ENCODE data around the gene SEPTIN10. TPM values are rescaled to one million over a fixed set of nuclear protein-coding genes. Genes with fewer than 3 reads are reported as not detected.

The SEPTIN10 gene
- total and polyA plus RNA-seq, 7 donors, result 20.6 to 39.8 (median 32.3) TPM

- Histone ChIP-seq H3K27ac (peak overlapping the region; percentile 97), H3K27me3 (ENCODE audit: insufficient read depth in 3 of 3, low read length in 2 of 3) (no peaks in the 10 kb centered on the region), H3K9me3 (no peaks in the 10 kb centered on the region), H3K4me1 (peaks cover 21% of the 10 kb centered on the region), H3K36me3 (ENCODE audit: insufficient read depth in 1 of 2, low read depth in 1 of 2) (no peaks in the 10 kb centered on the region), H3K4me3 (peak overlapping the region; percentile 77)
- ATAC-seq (peak; percentile 41 to 49 (median 42)), DNase-seq (peak; percentile 77 to 82)
- WGBS, 3 donors, result 1% methylated on average over 54 to 82 of the region's 82 CpGs
- TF ChIP-seq CTCF (IDR thresholded peaks at IDR 0.05), result no peak
- intact Hi-C loops (cut with DNase I), result loop anchor here in 1 of 2 donors (5.0 kb wide), 1 partner anchor 124 kb away; no protein-coding TSS in a partner anchor
These were observed 465 bp downstream of the SEPTIN10 start for GRCh38 chr2:109613081-109613921.

GRCh38 chr2:109611467-109612095 lies 2.2 kb downstream of the SEPTIN10 start:
- H3K4me3 ChIP-seq, result no peak overlapping the region
- intact Hi-C loops (cut with DNase I), result loop anchor here in 1 of 2 donors (5.0 kb wide), 1 partner anchor 126 kb away; no protein-coding TSS in a partner anchor
- no peaks in the 10 kb centered on the region for H3K36me3 ChIP-seq (ENCODE audit: insufficient read depth in 1 of 2, low read depth in 1 of 2)
- H3K9me3 ChIP-seq, result no peaks in the 10 kb centered on the region
- ATAC-seq (no peak), DNase-seq (no peak)
- peaks cover 20% of the 10 kb centered on the region for H3K4me1 ChIP-seq
- 91 to 92% (median 92%) methylated on average over 5 of the region's 5 CpGs for WGBS, 3 donors
- H3K27ac ChIP-seq, result no peak overlapping the region
- no peaks in the 10 kb centered on the region for H3K27me3 ChIP-seq (ENCODE audit: insufficient read depth in 3 of 3, low read length in 2 of 3)
- TF ChIP-seq CTCF (IDR thresholded peaks at IDR 0.05), result peak; percentile 4

GRCh38 chr2:109609352-109610024 lies 4.3 kb downstream of the SEPTIN10 start:
- H3K36me3 ChIP-seq (ENCODE audit: insufficient read depth in 1 of 2, low read depth in 1 of 2), result no peaks in the 10 kb centered on the region
- no peak for ATAC-seq
- no peak for TF ChIP-seq CTCF (IDR thresholded peaks at IDR 0.05)
- WGBS, 3 donors, result 68 to 74% (median 70%) methylated on average over 8 of the region's 8 CpGs
- DNase-seq, result no peak
- peaks cover 5% of the 10 kb centered on the region for H3K4me1 ChIP-seq
- no peaks in the 10 kb centered on the region for H3K9me3 ChIP-seq
- no peak overlapping the region for H3K27ac ChIP-seq
- H3K27me3 ChIP-seq (ENCODE audit: insufficient read depth in 3 of 3, low read length in 2 of 3), result no peaks in the 10 kb centered on the region
- H3K4me3 ChIP-seq, result no peak overlapping the region
- intact Hi-C loops (cut with DNase I), result loop anchor here in 1 of 2 donors (5.0 kb wide), 1 partner anchor 128 kb away; no protein-coding TSS in a partner anchor

GRCh38 chr2:109607766-109608165 lies 6.0 kb downstream of the SEPTIN10 start:
- Histone ChIP-seq H3K4me1 (peaks cover 5% of the 10 kb centered on the region), H3K36me3 (ENCODE audit: insufficient read depth in 1 of 2, low read depth in 1 of 2) (no peaks in the 10 kb centered on the region), H3K4me3 (no peak overlapping the region), H3K9me3 (no peaks in the 10 kb centered on the region), H3K27me3 (ENCODE audit: insufficient read depth in 3 of 3, low read length in 2 of 3) (no peaks in the 10 kb centered on the region), H3K27ac (no peak overlapping the region)
- intact Hi-C loops (cut with DNase I), result no loop called here
- TF ChIP-seq CTCF (IDR thresholded peaks at IDR 0.05), result no peak
- ATAC-seq, result no peak
- WGBS, 3 donors, result 94 to 97% (median 94%) methylated on average over 2 of the region's 2 CpGs
- no peak for DNase-seq
